ENCODE data around the gene SAG.

The SAG gene

GRCh38 chr2:233351423-233351822 is 43.8 kb downstream of the SAG start:
- no peak overlapping the region for H3K4me3 ChIP-seq (replicated peaks; ENCODE audit: low read depth, low read length)
- no peak for TF ChIP-seq CTCF (IDR thresholded peaks at IDR 0.05; ENCODE audit: insufficient read depth, low read length, poor library complexity, severe bottlenecking)
- no peaks in the 10 kb centered on the region for H3K27me3 ChIP-seq (replicated peaks; ENCODE audit: control insufficient read depth, insufficient read depth, low read length)
- DNase-seq (ENCODE audit: extremely low read depth, insufficient read length) = no peak
- no peaks in the 10 kb centered on the region for H3K36me3 ChIP-seq (ENCODE audit: control insufficient read depth, insufficient read depth, low read length)

- no peaks in the 10 kb centered on the region for H3K27me3 ChIP-seq (replicated peaks; ENCODE audit: control insufficient read depth, insufficient read depth, low read length)
- DNase-seq (ENCODE audit: extremely low read depth, insufficient read length) = no peak
- H3K4me3 ChIP-seq (replicated peaks; ENCODE audit: low read depth, low read length) = no peak overlapping the region
- H3K36me3 ChIP-seq (ENCODE audit: control insufficient read depth, insufficient read depth, low read length) = no peaks in the 10 kb centered on the region
- TF ChIP-seq CTCF (IDR thresholded peaks at IDR 0.05; ENCODE audit: insufficient read depth, low read length, poor library complexity, severe bottlenecking) = no peak
These were observed 44.7 kb downstream of the SAG start for GRCh38 chr2:233352141-233352842.

- Histone ChIP-seq H3K4me3 (replicated peaks; ENCODE audit: low read depth, low read length) (peak overlapping the region; percentile 58), H3K36me3 (ENCODE audit: control insufficient read depth, insufficient read depth, low read length) (no peaks in the 10 kb centered on the region), H3K27me3 (replicated peaks; ENCODE audit: control insufficient read depth, insufficient read depth, low read length) (no peaks in the 10 kb centered on the region)
- DNase-seq (ENCODE audit: extremely low read depth, insufficient read length) = no peak
- TF ChIP-seq CTCF (IDR thresholded peaks at IDR 0.05; ENCODE audit: insufficient read depth, low read length, poor library complexity, severe bottlenecking) = no peak
These were observed 45.6 kb downstream of the SAG start for GRCh38 chr2:233353101-233353768.

GRCh38 chr2:233353769-233354499 is 46.3 kb downstream of the SAG start, which contains the start of gene DGKD:
DGKD (plus strand) TSS chr2:233354494; CDS start chr2:233354519, 25 bp downstream.
- TF ChIP-seq CTCF (IDR thresholded peaks at IDR 0.05; ENCODE audit: insufficient read depth, low read length, poor library complexity, severe bottlenecking) = peak; percentile 22
- Histone ChIP-seq H3K4me3 (replicated peaks; ENCODE audit: low read depth, low read length) (peak within 1 kb of the TSS; percentile 89), H3K27me3 (replicated peaks; ENCODE audit: control insufficient read depth, insufficient read depth, low read length) (no peaks in the 10 kb centered on the region), H3K36me3 (ENCODE audit: control insufficient read depth, insufficient read depth, low read length) (no peaks in the 10 kb centered on the region)
- DNase-seq (ENCODE audit: extremely low read depth, insufficient read length) = peak; percentile 80

- no peak for DNase-seq (ENCODE audit: extremely low read depth, insufficient read length)
- H3K27me3 ChIP-seq (replicated peaks; ENCODE audit: control insufficient read depth, insufficient read depth, low read length) = no peaks in the 10 kb centered on the region
- H3K4me3 ChIP-seq (replicated peaks; ENCODE audit: low read depth, low read length) = peak overlapping the region; percentile 89
- no peaks in the 10 kb centered on the region for H3K36me3 ChIP-seq (ENCODE audit: control insufficient read depth, insufficient read depth, low read length)
- TF ChIP-seq CTCF (IDR thresholded peaks at IDR 0.05; ENCODE audit: insufficient read depth, low read length, poor library complexity, severe bottlenecking) = no peak
These were observed 46.9 kb downstream of the SAG start for GRCh38 chr2:233354500-233354924.

Data from GM06990 (cell line).